ENCODE results near the gene LINGO1. TPM values are rescaled to one million over a fixed set of nuclear protein-coding genes. Genes with fewer than 3 reads are reported as not detected.

Gene LINGO1, protein sequence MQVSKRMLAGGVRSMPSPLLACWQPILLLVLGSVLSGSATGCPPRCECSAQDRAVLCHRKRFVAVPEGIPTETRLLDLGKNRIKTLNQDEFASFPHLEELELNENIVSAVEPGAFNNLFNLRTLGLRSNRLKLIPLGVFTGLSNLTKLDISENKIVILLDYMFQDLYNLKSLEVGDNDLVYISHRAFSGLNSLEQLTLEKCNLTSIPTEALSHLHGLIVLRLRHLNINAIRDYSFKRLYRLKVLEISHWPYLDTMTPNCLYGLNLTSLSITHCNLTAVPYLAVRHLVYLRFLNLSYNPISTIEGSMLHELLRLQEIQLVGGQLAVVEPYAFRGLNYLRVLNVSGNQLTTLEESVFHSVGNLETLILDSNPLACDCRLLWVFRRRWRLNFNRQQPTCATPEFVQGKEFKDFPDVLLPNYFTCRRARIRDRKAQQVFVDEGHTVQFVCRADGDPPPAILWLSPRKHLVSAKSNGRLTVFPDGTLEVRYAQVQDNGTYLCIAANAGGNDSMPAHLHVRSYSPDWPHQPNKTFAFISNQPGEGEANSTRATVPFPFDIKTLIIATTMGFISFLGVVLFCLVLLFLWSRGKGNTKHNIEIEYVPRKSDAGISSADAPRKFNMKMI
- total RNA-seq = not detected in 2 replicates
- 0.05 TPM in 1 of 2 replicates, not detected in the other for polyA plus RNA-seq
- polyA plus RNA-seq (2012) = 0.09 TPM in 1 of 2 replicates, not detected in the other
- polyA minus RNA-seq (ENCODE audit: low replicate concordance) = not detected in 2 replicates

DNA sequence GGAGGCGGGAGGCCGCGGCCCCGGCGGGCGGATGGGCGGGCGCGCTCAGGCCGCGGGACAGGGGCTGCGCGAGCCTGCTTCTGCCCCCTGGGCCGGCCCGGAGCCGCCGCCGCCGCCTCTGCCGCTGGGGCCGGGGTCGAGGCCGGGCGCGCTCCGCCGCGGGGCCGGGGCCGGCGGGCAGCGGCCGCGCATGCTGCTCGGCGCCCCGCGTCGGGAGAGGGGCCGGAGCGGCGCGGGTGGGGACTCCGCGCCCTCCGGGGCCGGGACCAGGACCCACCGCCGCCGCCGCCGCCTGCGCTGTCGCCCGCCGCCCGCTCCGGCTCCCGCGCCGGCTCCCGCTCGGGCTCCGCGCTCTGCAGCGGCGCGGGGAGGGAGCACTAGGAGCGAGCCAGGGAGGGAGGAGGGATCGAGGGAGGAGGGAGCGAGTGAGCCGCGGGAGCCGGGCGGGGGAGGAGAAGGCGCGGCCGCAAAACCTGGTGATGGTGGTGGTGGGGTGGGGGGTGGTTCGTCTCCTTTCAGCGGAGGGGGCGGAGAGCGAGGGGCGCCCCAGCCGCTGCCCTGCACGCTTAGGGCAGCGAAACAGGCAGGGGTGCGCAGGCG lies at the start of gene LINGO1:
Gene LINGO1, minus strand, starts transcription at position 379 of the 600 bp plus-strand sequence. CDS start 597 bp downstream, outside the sequence.
- peak in 1 of 2 donors; percentile 39 for DNase-seq (ENCODE audit: low read depth in 2 of 2)
- Histone ChIP-seq H3K9ac (ENCODE audit: insufficient read depth, low read length) (no peak within 1 kb of the TSS), H2AFZ (ENCODE audit: low read length) (peak within 1 kb of the TSS; percentile 51), H3K27me3 (ENCODE audit: control insufficient read depth, insufficient read depth, low read length) (peaks cover 41% of the 10 kb centered on the region), H3K4me1 (ENCODE audit: control insufficient read depth, extremely low read depth, insufficient read depth, low read length) (no peaks in the 10 kb centered on the region), H3K9me3 (ENCODE audit: control insufficient read depth, insufficient read depth, low read depth, low read length) (no peaks in the 10 kb centered on the region), H3K79me2 (ENCODE audit: control insufficient read depth, insufficient read depth, low read length) (no peaks in the 10 kb centered on the region), H4K20me1 (ENCODE audit: control insufficient read depth, extremely low read depth, insufficient read depth, low read length) (no peaks in the 10 kb centered on the region), H3K36me3 (ENCODE audit: control insufficient read depth, insufficient read depth, low read length) (no peaks in the 10 kb centered on the region), H3K4me3 (replicated peaks in 1 of 4; ENCODE audit: control extremely low read depth in 1 of 4, insufficient read depth in 1 of 4, low read depth in 3 of 4, low read length in 4 of 4) (peak within 1 kb of the TSS in 2 of 4 experiments; percentile 1 to 45), H3K4me2 (ENCODE audit: extremely low read depth, insufficient read depth, low read length) (peak within 1 kb of the TSS; percentile 60), H3K27ac (ENCODE audit: insufficient read depth, low read length) (no peak within 1 kb of the TSS)
- TF ChIP-seq, protein P1, sequence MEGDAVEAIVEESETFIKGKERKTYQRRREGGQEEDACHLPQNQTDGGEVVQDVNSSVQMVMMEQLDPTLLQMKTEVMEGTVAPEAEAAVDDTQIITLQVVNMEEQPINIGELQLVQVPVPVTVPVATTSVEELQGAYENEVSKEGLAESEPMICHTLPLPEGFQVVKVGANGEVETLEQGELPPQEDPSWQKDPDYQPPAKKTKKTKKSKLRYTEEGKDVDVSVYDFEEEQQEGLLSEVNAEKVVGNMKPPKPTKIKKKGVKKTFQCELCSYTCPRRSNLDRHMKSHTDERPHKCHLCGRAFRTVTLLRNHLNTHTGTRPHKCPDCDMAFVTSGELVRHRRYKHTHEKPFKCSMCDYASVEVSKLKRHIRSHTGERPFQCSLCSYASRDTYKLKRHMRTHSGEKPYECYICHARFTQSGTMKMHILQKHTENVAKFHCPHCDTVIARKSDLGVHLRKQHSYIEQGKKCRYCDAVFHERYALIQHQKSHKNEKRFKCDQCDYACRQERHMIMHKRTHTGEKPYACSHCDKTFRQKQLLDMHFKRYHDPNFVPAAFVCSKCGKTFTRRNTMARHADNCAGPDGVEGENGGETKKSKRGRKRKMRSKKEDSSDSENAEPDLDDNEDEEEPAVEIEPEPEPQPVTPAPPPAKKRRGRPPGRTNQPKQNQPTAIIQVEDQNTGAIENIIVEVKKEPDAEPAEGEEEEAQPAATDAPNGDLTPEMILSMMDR (conservative IDR thresholded peaks at IDR 0.05 in 1 of 2, IDR thresholded peaks at IDR 0.05 in 1 of 2; ENCODE audit: low read depth in 1 of 2, low read length in 2 of 2) = no peak
- TF ChIP-seq EZH2 (IDR thresholded peaks at IDR 0.05; ENCODE audit: low read length, missing control alignments) = no peak

DNA sequence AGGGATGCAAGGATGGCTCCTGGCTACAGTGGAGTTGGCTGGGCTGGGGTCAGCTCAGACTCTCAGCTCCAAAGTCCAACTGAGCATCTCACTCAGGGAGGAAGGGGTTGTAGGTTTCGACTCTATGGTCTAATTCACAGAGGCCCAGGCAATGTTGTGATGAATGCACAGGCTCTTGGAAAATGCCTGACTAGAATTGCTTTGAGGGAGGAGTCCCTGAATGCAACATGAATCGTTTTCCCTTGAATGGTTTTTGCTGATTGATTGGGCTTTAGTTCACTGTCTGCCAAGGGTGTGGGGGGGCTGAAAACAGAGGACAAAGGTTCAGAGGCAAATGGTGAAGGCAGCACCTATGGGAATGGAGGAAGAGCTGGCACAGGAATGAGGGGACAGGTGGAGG lies 48.6 kb upstream of the LINGO1 start:
- TF ChIP-seq, protein P1 (conservative IDR thresholded peaks at IDR 0.05 in 1 of 2, IDR thresholded peaks at IDR 0.05 in 1 of 2; ENCODE audit: low read depth in 1 of 2, low read length in 2 of 2) = no peak
- no peak for TF ChIP-seq EZH2 (IDR thresholded peaks at IDR 0.05; ENCODE audit: low read length, missing control alignments)
- Histone ChIP-seq H4K20me1 (ENCODE audit: control insufficient read depth, extremely low read depth, insufficient read depth, low read length) (no peaks in the 10 kb centered on the region), H2AFZ (ENCODE audit: low read length) (no peak overlapping the region), H3K27me3 (ENCODE audit: control insufficient read depth, insufficient read depth, low read length) (no peaks in the 10 kb centered on the region), H3K9ac (ENCODE audit: insufficient read depth, low read length) (no peak overlapping the region), H3K36me3 (ENCODE audit: control insufficient read depth, insufficient read depth, low read length) (no peaks in the 10 kb centered on the region), H3K4me1 (ENCODE audit: control insufficient read depth, extremely low read depth, insufficient read depth, low read length) (no peaks in the 10 kb centered on the region), H3K27ac (ENCODE audit: insufficient read depth, low read length) (no peak overlapping the region), H3K9me3 (ENCODE audit: control insufficient read depth, insufficient read depth, low read depth, low read length) (no peaks in the 10 kb centered on the region), H3K4me2 (ENCODE audit: extremely low read depth, insufficient read depth, low read length) (no peak overlapping the region), H3K79me2 (ENCODE audit: control insufficient read depth, insufficient read depth, low read length) (no peaks in the 10 kb centered on the region), H3K4me3 (replicated peaks in 1 of 4; ENCODE audit: control extremely low read depth in 1 of 4, insufficient read depth in 1 of 4, low read depth in 3 of 4, low read length in 4 of 4) (no peak overlapping the region)
- DNase-seq (ENCODE audit: low read depth in 2 of 2) = no peak

Measured in fibroblast of lung (primary cell).